ENCODE measurements around the gene CSAG2. TPM values are rescaled to one million over a fixed set of nuclear protein-coding genes. Genes with fewer than 3 reads are reported as not detected.
"Not testable (repeated sequence)": the region's sequence is repeated elsewhere in the genome, so short reads cannot be mapped to it uniquely, and the experiment has no call there.

Gene CSAG2
- total RNA-seq (not detected), polyA plus RNA-seq (not detected)

DNA sequence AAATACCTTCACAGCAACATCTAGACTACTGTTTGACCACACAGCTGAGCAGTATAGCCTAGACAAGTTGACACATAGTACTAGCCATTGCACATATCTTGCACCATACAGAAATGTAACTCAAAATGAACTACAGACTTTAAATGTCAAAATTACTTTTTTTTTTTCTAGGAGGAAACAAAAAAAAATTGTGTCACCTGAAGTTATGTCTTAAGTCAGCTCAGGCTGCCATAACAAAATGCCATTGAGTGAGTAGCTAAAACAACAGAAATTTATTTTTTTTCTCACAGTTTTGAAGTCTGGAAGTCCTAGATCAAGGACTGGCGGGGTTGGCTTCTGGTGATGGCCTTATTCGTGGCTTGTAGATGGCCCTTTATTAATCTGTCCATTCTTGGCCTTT is at the start of gene CSAG2:
CSAG2 (minus strand) TSS at position 101 of the 400 bp plus-strand sequence. CDS start 161 bp downstream, outside the sequence.
- intact Hi-C loops (cut with DNase I); H3K9me3 ChIP-seq; H3K36me3 ChIP-seq; FAIRE-seq; H3K27me3 ChIP-seq; ATAC-seq; H3K4me1 ChIP-seq; H3K4me3 ChIP-seq; H3K27ac ChIP-seq; DNase-seq: not testable (repeated sequence)
- no CpG with 5 or more reads among the region's 2 CpGs for WGBS, 2 donors

- intact Hi-C loops (cut with DNase I); H3K9me3 ChIP-seq; H3K27me3 ChIP-seq; H3K36me3 ChIP-seq; H3K4me1 ChIP-seq; FAIRE-seq; DNase-seq; H3K27ac ChIP-seq; ATAC-seq; H3K4me3 ChIP-seq: not testable (repeated sequence)
- WGBS, 2 donors = no CpG with 5 or more reads among the region's 5 CpGs
Measured at GRCh38 chrX:152754871-152755270, 45.8 kb upstream of the CSAG2 start.

GRCh38 chrX:152753686-152754650 is 44.9 kb upstream of the CSAG2 start, which contains the start of gene MAGEA2:
Gene MAGEA2 (minus strand): TSS chrX:152753842. CDS start chrX:152751363, 2,479 bp downstream.
- H3K4me3 ChIP-seq; DNase-seq; H3K36me3 ChIP-seq; H3K4me1 ChIP-seq; FAIRE-seq; intact Hi-C loops (cut with DNase I); H3K9me3 ChIP-seq; ATAC-seq; H3K27me3 ChIP-seq; H3K27ac ChIP-seq: not testable (repeated sequence)
- no CpG with 5 or more reads among the region's 35 CpGs for WGBS, 2 donors

DNA sequence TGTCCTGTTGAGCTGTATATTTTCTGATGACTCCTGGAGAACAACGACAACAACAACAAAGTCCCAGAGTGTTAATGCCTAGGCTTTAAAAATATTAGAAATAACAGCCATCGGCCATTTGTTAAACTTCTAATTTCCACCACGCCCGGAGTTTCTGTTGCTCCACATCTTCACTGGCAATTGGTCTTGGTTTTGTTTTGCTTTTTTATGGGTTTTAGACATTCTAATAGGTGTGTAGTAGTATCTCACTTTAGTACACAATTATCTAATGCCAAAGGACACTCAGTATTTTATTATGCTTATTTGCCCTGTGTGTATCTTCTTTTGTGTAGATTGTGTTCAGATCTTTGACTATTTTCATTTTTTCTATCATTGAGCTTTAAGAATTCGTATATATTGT is 29.5 kb upstream of the CSAG2 start:
- intact Hi-C loops (cut with DNase I) = no loop called here
- H3K9me3 ChIP-seq = no peaks in the 10 kb centered on the region
- H3K27ac ChIP-seq = no peak overlapping the region
- TF ChIP-seq, protein P1, sequence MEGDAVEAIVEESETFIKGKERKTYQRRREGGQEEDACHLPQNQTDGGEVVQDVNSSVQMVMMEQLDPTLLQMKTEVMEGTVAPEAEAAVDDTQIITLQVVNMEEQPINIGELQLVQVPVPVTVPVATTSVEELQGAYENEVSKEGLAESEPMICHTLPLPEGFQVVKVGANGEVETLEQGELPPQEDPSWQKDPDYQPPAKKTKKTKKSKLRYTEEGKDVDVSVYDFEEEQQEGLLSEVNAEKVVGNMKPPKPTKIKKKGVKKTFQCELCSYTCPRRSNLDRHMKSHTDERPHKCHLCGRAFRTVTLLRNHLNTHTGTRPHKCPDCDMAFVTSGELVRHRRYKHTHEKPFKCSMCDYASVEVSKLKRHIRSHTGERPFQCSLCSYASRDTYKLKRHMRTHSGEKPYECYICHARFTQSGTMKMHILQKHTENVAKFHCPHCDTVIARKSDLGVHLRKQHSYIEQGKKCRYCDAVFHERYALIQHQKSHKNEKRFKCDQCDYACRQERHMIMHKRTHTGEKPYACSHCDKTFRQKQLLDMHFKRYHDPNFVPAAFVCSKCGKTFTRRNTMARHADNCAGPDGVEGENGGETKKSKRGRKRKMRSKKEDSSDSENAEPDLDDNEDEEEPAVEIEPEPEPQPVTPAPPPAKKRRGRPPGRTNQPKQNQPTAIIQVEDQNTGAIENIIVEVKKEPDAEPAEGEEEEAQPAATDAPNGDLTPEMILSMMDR (IDR thresholded peaks at IDR 0.05) = no peak
- WGBS, 2 donors = 75 to 77% methylated on average over 5 of the region's 5 CpGs
- no peak overlapping the region for H3K4me3 ChIP-seq
- H3K27me3 ChIP-seq = no peaks in the 10 kb centered on the region
- DNase-seq = no peak
- H3K4me1 ChIP-seq = no peaks in the 10 kb centered on the region
- FAIRE-seq = no peak
- no peak for ATAC-seq
- no peaks in the 10 kb centered on the region for H3K36me3 ChIP-seq

DNA sequence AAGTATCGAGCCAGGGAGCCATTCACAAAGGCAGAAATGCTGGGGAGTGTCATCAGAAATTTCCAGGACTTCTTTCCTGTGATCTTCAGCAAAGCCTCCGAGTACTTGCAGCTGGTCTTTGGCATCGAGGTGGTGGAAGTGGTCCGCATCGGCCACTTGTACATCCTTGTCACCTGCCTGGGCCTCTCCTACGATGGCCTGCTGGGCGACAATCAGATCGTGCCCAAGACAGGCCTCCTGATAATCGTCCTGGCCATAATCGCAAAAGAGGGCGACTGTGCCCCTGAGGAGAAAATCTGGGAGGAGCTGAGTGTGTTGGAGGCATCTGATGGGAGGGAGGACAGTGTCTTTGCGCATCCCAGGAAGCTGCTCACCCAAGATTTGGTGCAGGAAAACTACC is 27.5 kb upstream of the CSAG2 start:
- DNase-seq = peak in 1 of 6 donors; percentile 18
- WGBS, 2 donors = 70 to 74% methylated on average over 12 of the region's 12 CpGs
- not testable (repeated sequence) for FAIRE-seq

GRCh38 chrX:152735860-152736511 is 26.9 kb upstream of the CSAG2 start:
- H3K36me3 ChIP-seq = no peaks in the 10 kb centered on the region
- intact Hi-C loops (cut with DNase I) = no loop called here
- no peak for FAIRE-seq

More for the DNA sequence above, 27.5 kb upstream of the CSAG2 start:
- H3K27ac ChIP-seq; H3K4me1 ChIP-seq; intact Hi-C loops (cut with DNase I); H3K9me3 ChIP-seq; H3K27me3 ChIP-seq; H3K4me3 ChIP-seq; H3K36me3 ChIP-seq; ATAC-seq: not testable (repeated sequence)

More at GRCh38 chrX:152735860-152736511, 26.9 kb upstream of the CSAG2 start:
- no peak for ATAC-seq
- DNase-seq = peak in 2 of 6 donors; percentile 7 to 43
- H3K27me3 ChIP-seq = no peaks in the 10 kb centered on the region
- 82 to 85% methylated on average over 12 of the region's 12 CpGs for WGBS, 2 donors
- H3K27ac ChIP-seq = no peak overlapping the region
- H3K4me1 ChIP-seq = no peaks in the 10 kb centered on the region
- no peaks in the 10 kb centered on the region for H3K9me3 ChIP-seq
- TF ChIP-seq, protein P1 (IDR thresholded peaks at IDR 0.05) = no peak
- no peak overlapping the region for H3K4me3 ChIP-seq

All from pancreas (tissue), 10 donors.